Cerebellar nuclear complex (tissue), 1 donor: ENCODE measurements around the gene SYT10.
"Not testable (repeated sequence)": the region's sequence is repeated elsewhere in the genome, so short reads cannot be mapped to it uniquely, and the experiment has no call there.

Experiments used
- DNase-seq, 2 experiments: peaks; one replicate each; lab custom pipeline; 2025; lab: John Stamatoyannopoulos, UW

SYT10 gene

GRCh38 chr12:33349791-33350190 lies 89.8 kb downstream of the SYT10 start:
- DNase-seq = no peak

GRCh38 chr12:33331961-33332398 lies 107.6 kb downstream of the SYT10 start:
- not testable (repeated sequence) for DNase-seq

GRCh38 chr12:33330940-33331339 lies 108.7 kb downstream of the SYT10 start:
- no peak for DNase-seq
